NCI-H524 treated with DMSO at 0.1 percent for 48 hours (cell line): ENCODE measurements around the gene TRIO.

Experiments
- DNase-seq: peaks from one replicate; lab custom pipeline; 2025; lab: John Stamatoyannopoulos, UW

The TRIO gene

DNA sequence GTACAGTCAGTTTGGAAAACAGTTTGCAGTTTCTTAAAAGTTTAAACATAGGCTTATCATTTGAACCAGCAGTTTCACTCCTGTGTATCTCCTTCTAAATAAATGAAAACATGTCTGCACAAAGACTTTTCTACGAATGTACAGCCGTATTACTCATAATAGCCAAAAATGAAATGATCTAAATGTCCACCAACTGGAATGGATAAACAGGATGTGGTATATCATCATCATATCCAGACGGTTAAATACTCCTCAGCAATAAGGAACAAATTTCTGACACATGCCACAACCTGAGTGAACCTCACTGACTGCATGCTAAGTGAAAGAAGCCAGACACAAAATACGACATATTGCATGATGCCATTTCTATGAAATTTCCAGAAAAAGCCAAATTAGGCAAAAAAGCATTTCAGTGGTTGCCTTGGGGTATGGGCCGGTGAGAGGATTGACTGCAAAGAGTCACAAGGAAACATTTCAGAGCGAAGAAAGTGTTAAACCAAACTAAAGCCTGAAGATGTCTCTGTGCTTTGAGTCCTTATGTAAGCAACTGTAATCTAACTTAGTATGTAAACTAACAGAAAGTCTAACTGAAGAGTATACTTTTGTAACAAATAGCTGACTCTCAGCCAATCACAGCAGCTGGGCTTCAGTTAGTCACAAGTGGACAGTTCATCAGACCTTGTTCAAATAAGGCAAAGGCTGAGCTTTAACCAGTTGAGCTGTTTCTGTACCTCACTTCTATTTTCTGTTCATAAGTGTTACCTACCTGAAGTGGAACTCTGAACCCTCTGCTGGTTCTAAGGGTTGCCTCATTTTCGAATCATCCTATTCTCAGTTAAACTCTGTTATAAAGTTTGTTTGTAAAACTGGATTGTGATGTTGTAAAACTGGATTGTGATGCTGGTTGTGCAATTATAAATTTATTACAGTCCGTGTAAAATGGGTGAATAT, 65.2 kb downstream of the TRIO start:
- no peak for DNase-seq

DNA sequence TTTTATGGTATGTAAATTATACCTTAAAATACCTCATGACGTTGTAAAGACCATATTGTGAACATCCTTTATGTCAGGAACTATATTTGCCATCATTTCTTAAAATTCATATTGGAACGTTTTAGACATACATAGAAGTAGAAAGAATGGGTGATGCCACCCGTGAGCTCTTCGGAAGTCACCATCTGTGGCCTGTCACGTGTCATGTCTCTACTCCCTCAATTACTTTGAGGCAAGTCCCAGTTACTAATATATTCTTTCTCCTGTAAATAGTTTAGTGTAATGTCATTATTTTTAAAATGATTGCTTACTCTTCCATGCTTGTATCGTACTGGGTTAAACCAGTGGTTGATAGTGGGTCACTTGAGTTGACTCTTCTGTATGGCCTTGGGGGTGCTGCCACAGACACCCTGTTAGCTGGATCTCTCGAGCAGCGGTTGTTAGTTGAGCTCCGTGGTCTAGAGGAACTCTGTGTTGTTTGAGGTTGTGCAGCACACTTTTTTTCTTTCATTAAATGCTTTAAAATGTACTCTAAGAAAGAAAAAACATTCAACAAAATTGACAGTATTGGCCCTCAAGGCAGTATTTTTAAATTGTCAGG, 66.2 kb downstream of the TRIO start:
- DNase-seq, result no peak

DNA sequence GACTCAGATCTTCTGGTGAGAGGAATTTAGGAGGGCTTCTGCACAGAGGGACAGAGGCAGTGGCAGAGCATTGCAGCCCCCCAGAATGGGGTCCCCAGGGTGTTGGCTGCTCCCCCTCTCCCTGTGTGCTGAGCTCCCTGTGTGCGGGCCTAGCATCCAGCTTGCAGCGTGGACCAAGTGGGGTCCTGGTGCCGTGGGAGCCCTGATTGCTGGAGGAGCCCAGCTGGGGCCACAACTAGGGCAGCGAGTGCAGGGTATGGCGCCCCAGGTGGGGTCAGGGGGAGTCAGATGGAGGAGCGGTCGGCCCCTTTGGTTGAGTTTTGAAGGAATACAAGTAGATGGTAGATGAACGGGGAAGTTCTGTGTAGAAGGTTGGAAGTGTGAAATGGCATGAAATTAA, 66.7 kb downstream of the TRIO start:
- DNase-seq, result no peak

DNA sequence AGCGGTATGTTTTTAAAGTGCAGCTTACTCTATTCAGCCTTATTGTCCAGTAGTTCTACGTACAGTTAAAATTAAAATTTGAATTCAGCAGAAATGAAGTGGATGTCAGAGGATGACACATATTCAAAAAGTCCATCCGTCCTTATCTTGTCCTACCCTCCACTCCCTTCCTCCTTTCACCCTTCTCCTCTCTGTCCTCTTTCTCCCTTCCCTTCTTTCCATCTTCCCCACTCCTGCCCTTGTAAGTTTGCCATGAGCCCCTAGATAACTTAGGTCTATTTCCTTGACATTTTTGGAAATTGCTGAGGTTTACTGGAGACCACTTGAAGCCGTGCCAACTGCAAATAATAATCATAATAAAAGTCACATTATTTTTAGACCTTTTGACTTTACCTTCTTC, 67.6 kb downstream of the TRIO start:
- DNase-seq, result no peak

DNA sequence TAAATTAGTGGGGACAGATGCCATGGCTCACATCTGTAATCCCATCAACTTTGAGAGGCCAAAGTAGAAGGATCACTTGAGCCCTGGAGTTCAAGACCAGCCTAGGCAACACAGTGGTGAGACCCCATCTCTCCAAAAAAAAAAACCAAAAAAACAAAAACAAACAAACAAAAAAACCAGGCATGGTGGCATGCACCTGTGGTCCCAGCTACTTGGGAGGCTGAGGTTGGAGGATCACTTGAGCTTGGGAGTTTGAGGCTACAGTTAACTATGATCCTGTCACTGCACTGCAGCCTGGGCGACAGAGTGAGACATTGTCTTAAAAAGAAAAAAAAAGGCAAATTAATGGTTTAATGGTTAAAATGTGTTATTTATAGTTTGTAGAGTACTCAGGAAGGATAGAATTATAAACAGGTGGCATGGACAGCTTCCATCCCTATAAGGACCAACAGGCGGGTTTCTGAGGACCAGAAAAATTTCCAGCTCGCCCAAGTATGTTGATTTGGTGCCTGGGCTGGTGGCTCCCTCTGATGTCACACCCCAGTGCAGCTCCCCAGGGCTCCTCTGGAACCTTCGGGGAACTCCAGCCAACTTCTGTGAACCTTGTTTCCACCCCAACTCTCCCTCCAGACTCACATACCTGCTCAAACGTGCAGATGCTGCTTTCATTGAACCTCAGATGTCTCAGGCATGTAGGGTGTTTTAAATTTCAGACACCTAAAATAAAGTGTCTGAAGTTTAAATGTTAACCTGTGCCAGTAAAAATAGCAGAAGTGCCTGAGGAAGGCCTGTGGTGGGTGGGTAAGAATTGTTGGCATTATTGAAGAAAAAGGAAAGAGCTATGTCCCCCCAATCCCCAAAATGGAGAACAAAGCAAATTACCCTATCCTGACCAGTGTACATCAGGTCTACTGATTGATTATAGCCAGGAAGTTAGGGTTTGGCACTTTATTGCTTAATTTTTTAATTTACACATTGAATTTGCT, 69.0 kb downstream of the TRIO start:
- no peak for DNase-seq

DNA sequence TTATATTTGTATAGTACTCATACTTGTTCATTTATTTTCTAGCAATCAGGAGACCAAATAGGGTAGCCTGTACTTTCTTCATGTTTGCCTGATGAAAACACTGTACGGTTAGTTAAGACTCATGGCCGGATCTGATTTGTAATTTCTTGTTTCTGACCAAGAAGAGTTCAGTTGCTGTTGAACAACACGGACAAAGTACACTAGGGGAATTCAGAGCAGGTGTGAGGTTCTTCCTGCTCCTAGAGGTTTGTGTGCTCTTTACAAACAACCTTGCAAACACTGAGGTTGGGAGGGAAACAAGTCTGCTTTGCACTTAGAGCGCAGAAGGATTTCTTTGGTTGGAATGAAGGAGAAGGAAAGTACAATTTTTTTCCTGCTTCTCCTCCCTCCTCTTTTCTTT, 69.7 kb downstream of the TRIO start:
- no peak for DNase-seq

DNA sequence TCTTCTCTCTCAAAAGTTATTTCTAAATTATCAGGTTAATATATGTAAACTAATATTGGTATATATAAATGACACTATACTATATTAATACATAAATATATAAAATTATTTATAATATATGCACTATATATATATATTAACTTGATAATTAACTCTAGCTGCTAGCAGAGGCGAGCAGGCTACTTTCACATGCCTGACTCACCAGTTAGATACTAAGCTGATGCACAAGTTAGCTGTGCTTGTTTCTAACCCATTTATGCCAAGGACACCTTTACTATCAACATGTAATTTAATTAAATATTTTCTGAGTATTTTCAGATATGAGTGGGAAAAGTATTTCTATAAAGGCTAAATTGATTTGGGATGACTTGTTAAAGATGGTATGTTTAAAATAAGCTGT, 70.1 kb downstream of the TRIO start:
- no peak for DNase-seq

DNA sequence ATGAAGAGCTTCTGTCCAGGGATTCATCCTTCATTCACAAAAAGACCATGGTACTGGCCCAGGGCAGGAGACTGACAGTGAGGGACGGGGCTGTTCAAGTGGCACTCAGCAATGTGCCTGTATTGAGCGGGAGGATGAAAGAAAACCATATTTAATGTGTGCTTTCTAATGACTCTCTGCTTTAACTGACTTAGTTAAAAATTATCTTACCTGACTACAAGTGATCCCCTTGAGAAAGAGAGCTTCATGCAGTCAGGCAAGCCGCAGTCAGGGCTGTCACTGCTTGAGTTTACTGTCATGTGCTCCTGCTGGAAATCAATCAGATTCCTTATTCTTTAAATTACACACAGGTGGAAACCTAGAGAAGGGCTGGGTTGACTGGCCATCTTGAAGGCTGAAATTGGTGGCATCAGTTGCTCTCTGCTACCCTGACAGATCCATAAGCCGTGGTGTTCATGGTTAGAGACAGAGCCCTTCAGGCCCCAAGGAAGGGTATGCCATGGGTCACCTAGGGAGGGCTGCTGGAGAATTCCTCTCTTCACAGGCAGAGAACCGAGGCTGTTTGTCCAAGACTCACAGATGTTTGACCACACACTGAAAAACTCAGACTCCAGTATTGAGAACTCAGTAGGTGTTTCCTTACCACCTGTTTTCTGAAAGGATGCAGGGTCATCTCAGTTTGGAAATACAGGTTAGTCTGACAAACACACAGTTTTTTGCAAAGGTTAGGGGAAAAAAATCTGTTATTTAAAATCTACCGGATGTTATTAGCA, 70.9 kb downstream of the TRIO start:
- DNase-seq, result no peak

DNA sequence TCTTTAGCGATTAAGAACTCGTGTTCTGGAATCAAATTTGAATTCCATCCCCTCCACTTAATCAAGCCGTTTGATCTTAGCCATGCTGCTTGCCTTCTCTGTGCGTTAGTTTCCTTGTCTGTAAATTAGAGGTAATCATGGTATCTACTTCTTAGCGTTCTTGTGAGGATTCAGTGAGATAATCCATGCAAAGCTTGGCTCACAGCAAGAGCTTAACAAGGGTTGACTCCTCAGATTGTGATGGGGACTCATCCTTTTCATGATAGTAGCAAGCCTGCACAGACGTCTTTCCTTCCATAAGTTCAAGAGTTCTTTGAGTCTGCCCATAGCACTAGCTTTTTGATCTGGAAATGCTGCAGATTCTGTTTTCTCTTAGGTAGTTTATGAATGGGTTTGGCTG, 72.8 kb downstream of the TRIO start:
- no peak for DNase-seq

DNA sequence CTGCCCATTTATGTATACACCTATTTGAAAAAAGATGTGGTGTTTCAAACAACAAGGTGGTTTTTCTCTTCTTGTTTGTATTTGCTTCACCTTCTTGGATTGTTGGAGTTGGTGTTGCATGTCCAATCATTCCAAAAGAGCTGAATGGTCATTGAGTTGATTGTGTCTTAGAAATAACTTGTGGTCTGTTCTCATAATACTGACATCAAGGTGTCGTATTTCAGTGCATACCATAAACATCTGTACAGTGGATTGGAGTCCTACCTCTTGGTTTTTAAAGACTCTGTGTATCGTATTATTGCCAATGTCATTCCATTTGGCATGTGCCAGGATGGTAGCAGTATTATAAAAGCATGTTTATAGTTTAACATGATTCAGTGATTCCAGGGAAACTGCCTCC, 73.2 kb downstream of the TRIO start:
- DNase-seq, result no peak

DNA sequence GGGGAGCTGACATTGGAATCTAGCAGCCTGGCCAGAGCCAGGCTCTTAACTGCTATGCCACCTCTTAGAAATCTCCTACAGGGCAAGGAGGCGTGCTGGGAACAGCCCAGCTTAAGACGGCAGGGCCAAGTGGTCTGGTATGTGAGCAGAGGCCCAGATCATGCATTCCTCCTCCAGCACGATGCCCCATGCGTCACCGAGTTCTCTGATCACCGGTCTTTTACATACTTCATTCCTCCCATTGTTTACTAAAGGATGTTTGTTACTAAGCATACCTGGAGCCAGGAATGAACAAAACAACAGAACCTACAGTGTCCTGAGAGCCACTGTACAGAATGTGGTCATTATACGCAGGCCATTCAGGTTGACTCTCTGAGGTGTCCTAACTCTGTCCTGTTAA, 73.8 kb downstream of the TRIO start:
- no peak for DNase-seq

DNA sequence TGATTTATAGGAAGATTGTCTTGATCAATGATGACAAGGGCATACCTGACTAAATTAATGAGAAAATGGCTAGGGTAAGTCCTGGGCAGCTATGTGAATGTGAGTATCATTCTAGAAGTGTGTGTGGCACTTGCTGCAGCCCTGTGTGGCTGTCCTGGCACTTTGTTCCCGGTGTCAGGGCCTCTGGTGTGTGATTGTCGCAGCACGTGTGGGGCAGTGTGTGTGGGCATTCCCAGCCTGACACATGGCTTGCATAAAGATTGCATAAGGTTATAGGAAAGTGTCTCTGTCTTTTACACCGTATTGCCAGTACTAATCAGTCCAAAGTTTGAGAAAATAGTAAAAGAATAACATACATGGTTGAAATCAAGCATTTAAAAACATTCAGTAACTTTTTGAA, 74.4 kb downstream of the TRIO start:
- DNase-seq, result no peak

DNA sequence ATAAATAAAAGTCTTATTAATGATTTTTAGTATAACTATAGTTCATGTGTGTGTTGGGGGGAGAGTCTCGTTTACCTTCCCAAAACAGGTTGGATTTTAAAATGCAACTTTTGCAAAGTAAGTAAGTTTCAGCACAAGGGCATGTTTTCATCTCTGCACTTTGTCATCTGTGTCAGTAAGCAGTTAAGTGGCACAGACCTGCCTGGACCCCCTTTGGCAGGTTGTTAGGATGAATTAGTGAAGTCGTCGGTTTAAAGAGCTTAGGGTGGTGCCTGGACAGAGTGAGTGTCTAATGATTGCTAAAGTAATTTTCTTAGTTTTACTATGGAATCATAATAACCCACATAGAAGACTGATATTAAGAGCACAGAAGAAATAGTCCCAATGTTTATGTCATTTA, 74.9 kb downstream of the TRIO start:
- no peak for DNase-seq

DNA sequence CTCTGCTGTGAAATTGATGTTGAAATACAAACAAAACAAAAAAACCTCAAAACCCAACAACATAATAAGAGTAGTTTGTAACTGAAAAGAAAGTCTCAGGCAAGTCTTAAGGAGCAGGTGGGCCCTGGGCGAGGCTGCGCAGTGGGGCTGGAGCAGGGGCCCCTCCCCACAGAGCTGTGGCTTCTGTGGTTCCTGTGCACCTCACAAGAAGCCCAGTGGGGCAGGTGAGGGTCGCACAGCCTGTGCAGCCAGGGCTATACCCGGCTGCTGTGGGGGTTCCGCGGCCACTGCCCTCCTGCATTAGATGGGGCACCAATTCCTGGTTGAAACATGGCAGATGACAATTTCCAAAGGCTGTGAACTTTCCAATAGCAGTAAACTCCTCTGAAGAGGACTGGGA, 75.3 kb downstream of the TRIO start:
- DNase-seq, result no peak

DNA sequence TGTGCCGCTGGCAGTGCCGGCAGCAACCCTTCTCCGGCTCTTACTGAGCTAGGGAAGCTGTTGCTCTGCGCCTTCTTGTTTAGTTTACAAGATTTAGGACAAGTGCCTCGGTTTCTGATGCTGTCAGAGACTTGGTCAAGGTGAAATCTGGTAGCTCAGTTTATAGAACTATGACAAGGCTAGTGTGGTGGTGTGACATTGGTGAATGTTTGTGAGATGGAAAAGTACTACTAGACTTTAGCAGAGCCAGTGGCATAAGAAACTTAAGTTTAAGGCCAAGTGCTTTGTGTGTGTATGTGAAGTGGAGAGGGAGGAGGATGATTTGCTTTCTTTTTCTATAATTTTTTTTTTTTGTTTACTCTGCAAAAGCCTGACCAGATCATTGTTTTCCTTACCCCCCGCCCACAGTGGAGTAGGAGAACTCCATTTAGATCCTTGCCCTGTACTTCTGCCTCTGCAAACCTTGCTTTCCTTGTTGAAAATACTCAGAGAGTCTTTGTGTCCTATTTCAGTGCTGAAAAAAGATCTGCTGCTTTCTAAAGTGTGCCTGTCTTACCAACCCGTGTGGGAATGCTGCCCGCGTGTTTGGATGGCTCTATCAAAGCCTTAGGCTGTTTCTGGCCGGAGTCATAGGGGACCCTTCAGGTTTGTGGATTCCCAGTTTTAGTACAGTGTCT, 75.9 kb downstream of the TRIO start:
- no peak for DNase-seq

DNA sequence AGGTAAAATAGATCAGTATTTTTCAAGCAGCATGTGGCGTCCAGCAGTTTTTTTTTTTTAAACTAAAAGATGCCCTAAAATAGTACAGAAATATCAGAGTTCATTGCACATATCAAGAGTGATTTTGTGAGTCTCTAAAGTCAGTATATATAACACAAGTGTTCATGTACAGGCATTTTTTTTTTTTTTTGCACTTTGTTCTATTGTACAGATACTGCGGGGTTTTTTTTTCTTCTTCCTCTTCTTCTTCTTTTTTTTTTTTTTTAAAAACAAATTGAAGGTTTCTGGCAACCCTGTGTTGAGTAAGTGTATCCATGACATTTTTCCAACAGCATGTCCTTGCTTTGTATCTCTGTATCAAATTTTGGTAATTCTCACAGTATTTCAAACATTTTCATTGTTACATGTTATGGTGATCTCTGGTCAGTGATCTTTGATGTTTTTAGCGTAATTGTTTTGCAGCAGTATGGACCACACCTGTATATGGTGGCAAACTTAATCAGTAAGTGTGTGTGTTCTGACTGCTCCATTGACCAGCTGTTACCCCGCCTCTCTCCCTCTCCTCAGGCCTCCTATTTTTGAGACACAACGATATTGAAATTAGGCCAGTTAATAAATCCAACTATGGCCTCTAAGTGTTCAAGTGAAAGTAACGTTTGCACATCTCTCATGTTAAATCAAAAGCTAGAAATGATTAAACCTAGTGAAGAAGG, 76.8 kb downstream of the TRIO start:
- no peak for DNase-seq

DNA sequence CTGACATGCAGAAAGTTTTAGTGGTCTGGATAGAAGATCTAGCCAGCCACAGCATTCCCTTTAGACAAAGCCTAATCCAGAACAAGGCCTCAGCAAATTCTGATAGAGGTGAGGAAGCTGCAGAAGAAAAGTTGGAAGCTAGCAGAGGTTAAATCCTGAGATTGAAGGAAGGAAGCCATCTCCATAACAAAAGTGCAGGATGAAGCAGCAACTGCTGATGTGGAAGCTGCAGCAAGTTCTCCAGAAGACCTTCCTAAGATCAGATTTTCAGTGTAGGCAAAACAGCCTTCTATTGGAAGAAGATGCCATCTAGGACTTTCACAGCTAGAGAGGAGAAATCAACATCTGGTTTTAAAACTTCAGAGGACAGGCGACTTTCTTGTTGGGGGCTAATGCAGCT, 77.5 kb downstream of the TRIO start:
- no peak for DNase-seq

DNA sequence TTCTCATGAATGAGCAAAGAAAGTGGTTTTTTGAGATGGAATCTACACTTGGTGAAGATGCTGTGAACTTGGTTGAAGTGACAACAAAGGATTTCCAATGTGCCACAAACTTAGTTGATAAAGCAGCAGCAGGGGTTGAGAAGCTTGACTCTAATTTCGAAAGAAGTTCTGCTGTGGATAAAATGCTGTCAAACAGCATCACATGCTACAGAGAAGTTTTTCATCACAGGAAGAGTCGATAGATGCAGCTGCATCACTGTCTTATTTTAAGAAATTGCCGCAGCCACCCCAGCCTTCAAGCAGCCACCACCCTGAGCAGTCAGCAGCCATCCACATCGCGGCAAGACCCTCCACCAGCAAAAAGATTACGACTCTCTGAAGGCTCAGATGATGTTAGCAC, 78.6 kb downstream of the TRIO start:
- DNase-seq, result no peak

DNA sequence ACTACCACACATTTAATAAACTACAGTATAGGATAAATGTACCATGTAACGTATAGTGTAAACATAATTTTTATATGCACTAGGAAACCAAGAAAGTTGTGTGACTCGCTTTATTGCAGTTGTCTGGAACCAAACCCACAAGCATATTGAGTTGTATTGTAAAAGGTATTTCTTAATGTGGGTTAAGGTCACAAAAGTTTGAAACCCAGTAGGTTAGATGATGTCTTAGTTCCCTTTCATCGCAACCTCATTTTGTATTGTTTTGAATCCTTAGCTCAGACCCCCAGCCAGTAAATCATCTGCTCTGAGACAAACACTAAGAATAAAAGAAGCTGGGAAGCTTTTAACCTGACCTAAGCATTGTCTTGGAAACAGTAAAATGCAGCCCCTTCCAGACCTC, 79.1 kb downstream of the TRIO start:
- no peak for DNase-seq

DNA sequence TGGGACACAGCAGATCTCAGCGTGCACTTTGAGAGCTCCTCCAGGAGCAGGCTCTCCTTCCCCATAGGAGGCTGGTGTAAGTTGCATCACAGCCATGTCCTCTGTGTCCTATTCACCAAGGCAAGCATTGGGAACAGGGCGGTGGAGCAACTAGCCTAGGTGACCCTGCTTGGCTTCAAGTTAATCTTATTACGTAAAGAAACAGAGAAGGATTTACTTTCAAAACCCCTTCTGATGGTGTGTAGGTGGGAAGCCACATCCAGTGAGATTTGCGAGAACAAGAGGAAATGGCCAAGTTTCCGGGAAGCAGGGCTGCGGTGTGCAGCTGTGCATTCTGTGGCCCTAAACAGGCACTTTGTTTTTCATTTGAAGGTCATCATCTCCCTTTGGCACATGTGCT, 80.2 kb downstream of the TRIO start:
- no peak for DNase-seq
